ENCODE results near the gene PRL.

Gene PRL

GRCh38 chr6:22296936-22297335 is at the start of gene PRL:
Gene PRL, minus strand, starts transcription at chr6:22297036. Its CDS starts 54 bp downstream, at chr6:22296982.
- DNase-seq (ENCODE audit: low spot score): no peak

GRCh38 chr6:22343864-22344263 is 47.0 kb upstream of the PRL start:
- DNase-seq (ENCODE audit: low spot score): no peak

GRCh38 chr6:22334778-22335177 is 37.9 kb upstream of the PRL start:
- no peak for DNase-seq (ENCODE audit: low spot score)

GRCh38 chr6:22333802-22334201 is 37.0 kb upstream of the PRL start:
- DNase-seq (ENCODE audit: low spot score): no peak

- no peak for DNase-seq (ENCODE audit: low spot score)
Measured at GRCh38 chr6:22332711-22333110, 35.9 kb upstream of the PRL start.

GRCh38 chr6:22332216-22332615 is 35.4 kb upstream of the PRL start:
- DNase-seq (ENCODE audit: low spot score): no peak

GRCh38 chr6:22330941-22331340 is 34.1 kb upstream of the PRL start:
- no peak for DNase-seq (ENCODE audit: low spot score)

- DNase-seq (ENCODE audit: low spot score): no peak
Measured at GRCh38 chr6:22328474-22328873, 31.6 kb upstream of the PRL start.

GRCh38 chr6:22327881-22328280 is 31.0 kb upstream of the PRL start:
- DNase-seq (ENCODE audit: low spot score): no peak

GRCh38 chr6:22326500-22326899 is 29.7 kb upstream of the PRL start:
- DNase-seq (ENCODE audit: low spot score): no peak

- DNase-seq (ENCODE audit: low spot score): no peak
Measured at GRCh38 chr6:22325481-22325880, 28.6 kb upstream of the PRL start.

GRCh38 chr6:22323848-22324247 is 27.0 kb upstream of the PRL start:
- no peak for DNase-seq (ENCODE audit: low spot score)

GRCh38 chr6:22322103-22323030 is 25.5 kb upstream of the PRL start:
- DNase-seq (ENCODE audit: low spot score): no peak

GRCh38 chr6:22320750-22321149 is 23.9 kb upstream of the PRL start:
- DNase-seq (ENCODE audit: low spot score): peak; percentile 74

GRCh38 chr6:22318404-22318803 is 21.6 kb upstream of the PRL start:
- no peak for DNase-seq (ENCODE audit: low spot score)

- no peak for DNase-seq (ENCODE audit: low spot score)
Measured at GRCh38 chr6:22313796-22314195, 17.0 kb upstream of the PRL start.

- DNase-seq (ENCODE audit: low spot score): no peak
Measured at GRCh38 chr6:22308939-22309338, 12.1 kb upstream of the PRL start.

GRCh38 chr6:22306741-22307466 is 10.1 kb upstream of the PRL start:
- no peak for DNase-seq (ENCODE audit: low spot score)

GRCh38 chr6:22302838-22303237 is 6.0 kb upstream of the PRL start:
- DNase-seq (ENCODE audit: low spot score): no peak

- no peak for DNase-seq (ENCODE audit: low spot score)
Measured at GRCh38 chr6:22300273-22300998, 3.6 kb upstream of the PRL start.

- no peak for DNase-seq (ENCODE audit: low spot score)
Measured at GRCh38 chr6:22298475-22298890, 1.6 kb upstream of the PRL start.

- DNase-seq (ENCODE audit: low spot score): no peak
Measured at GRCh38 chr6:22296067-22296466, 769 bp downstream of the PRL start.

- no peak for DNase-seq (ENCODE audit: low spot score)
Measured at GRCh38 chr6:22295145-22295544, 1.7 kb downstream of the PRL start.

Data from AG08396 (cell line).